Activated CD4-positive, alpha-beta T cell treated with anti-CD3 and anti-CD28 coated beads, Interleukin-2, amount 50 U/mL, for 48 hours (primary cell): Measurements from ENCODE around the gene CERS6.
"Not testable (repeated sequence)": the region's sequence is repeated elsewhere in the genome, so short reads cannot be mapped to it uniquely, and the experiment has no call there.

Experiments
- DNase-seq, 2 experiments: peaks; one replicate each; pipeline ENCODE4 v3.0.0-alpha.2; 2020

CERS6 gene

DNA sequence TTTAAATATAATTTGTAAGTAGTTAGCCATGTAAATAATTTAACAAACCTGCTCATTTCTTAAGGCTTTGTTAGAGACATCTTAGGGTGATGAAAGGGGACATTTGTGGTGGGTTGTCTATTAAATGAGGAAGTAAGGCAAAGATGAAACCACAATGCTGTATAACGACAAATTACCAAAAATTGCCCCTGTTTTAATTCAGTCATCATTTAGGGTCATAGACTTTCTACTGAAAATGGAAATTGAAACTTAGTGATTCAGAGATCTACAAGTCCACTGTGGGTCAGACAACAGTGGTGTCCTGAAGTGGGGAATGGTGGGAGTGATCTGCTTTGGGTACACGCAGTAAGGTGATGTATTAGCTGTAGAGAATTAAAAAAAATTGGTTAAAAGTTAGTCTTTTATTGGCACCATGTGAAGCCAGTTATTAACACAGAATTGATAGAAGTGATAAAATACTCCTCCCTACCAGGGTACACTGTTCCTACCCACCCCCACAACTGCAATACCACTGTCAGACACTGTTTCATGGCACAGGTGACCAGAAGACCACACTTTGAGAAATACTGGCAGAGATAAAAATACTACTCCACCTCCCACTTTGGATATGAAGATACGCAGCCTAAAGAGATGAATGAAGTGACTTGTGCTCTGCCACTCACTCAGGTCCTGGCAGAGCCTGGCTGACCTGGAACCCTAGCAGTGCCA lies 13.4 kb downstream of the CERS6 start:
- DNase-seq: no peak

DNA sequence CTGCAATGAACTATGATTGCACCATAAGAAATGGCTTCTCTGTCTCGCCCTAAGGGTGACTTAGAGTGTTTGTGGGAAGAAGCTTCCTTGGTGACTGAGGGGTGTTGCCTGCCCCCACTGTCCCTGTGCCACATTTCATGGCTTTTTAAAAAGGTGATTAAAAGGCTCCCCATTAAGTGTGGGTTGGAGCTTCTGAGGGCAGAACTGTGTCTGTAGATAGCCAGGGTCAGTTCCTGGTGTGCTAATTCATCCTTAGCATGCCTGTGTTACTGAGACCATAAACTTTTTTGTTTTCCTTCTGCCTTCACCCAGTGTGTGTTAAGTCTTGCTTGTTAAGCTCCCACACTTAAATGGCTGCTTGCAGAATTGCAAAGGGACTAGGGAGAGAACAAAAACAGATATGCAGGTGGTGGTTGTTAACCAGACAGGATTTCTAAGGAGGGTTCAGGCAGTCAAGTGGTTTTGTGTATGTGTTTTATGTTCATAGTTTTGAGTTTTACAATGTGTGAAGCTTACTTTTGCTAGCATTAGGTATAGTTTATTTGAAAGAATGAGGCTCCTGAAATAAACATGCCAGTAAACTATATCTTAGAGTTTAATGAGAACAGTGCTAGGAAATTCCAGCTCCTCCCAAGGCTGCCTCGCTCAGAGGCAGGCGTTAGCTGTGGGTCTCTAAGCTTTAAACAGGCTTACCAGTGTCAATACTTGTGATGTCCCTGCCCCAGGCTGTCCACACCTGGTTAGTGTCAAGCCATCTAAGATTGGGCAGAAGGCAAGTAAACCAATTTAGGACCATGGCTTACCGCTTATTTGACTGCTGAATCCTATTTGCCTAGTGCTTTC lies 14.5 kb downstream of the CERS6 start:
- DNase-seq: no peak

- DNase-seq: no peak
Observed at GRCh38 chr2:168471163-168471475, 15.0 kb downstream of the CERS6 start.

- DNase-seq: no peak
Observed at GRCh38 chr2:168475636-168476035, 19.6 kb downstream of the CERS6 start.

GRCh38 chr2:168478206-168478605 lies 22.1 kb downstream of the CERS6 start:
- no peak for DNase-seq

DNA sequence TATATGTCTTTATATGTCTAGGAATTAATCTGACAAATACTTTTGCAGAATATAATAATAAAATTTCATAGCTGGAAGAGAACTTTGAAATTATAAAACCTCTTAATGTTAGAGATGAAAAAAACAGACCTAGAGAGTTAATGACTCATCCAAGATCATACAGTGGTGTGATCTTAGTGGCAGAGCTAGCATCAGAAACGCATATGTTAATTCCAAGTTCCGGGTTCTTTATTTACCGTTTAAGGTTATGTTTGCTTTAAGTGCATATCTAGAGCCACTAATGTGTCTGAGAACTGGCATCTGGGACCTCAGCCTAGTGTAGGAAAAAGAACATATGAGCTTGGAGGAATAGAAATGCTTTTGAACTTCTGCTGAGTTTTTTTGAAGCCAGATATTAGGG lies 24.3 kb downstream of the CERS6 start:
- DNase-seq: no peak

GRCh38 chr2:168480825-168481585 lies 24.9 kb downstream of the CERS6 start:
- DNase-seq: no peak

GRCh38 chr2:168482269-168482668 lies 26.2 kb downstream of the CERS6 start:
- DNase-seq: no peak

DNA sequence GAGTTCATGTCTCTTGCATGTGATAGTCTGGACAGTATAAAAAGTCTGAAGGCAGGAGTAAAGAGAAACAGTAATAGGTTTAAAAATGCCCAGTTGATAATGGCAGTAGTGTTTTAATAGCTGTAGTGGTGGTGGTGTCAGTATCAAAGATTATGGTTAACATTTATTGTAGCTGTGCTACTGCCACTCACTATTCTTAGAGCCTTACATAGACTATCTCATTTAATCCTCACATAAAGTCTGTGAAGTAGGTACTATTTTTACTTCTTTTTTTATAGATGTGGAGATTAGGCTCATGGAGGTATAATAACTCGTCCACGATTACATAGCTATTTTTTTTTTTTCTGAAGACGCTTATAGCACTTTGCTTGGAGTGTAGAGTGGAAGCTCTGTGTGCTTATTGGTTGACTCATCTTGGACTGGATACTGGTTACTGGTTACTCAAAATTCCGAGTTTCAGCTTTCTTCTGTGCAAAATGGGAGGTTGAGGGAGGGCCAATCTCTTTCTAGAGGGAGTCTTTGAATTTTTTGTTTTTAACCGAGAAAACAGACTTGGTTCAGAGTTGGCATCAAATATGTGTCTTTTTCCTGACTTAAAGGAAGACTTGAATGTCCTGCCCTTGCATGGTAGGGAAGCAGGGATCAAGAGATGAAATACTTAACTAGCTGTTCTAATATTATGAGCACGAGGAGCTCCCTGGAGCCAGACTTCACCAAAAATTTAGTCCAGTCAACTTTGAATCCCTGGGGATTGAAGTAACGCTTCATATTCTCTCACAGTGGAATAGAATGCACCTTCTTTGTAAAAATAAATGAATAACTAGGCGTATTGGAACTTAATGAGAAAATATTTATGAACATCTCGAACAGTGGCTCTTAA lies 27.1 kb downstream of the CERS6 start:
- no peak for DNase-seq

DNA sequence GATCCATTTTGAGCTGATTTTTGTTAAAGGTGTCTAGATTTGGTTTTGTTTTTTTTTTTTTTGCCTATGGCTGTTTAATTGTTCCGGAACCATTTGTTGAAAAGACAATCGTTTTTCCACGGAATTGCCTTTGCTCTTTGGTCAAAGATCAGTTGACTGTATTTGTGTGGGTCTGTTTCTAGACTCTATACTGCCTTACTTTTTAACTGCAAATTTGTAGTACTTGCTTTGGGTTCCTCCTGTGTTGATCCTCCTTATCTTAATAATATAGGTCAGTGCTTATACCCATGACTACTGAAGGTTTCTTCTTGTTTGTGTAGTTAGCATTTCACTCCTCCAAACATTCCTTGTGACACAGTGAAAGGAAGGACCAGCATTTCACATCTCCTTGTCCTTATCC lies 30.4 kb downstream of the CERS6 start:
- no peak for DNase-seq

GRCh38 chr2:168490015-168490874 lies 34.2 kb downstream of the CERS6 start:
- peak; percentile 44 to 63 for DNase-seq

GRCh38 chr2:168490946-168491605 lies 35.0 kb downstream of the CERS6 start:
- peak; percentile 17 to 27 for DNase-seq

- not testable (repeated sequence) for DNase-seq
Observed at GRCh38 chr2:168491728-168492127, 35.7 kb downstream of the CERS6 start.

DNA sequence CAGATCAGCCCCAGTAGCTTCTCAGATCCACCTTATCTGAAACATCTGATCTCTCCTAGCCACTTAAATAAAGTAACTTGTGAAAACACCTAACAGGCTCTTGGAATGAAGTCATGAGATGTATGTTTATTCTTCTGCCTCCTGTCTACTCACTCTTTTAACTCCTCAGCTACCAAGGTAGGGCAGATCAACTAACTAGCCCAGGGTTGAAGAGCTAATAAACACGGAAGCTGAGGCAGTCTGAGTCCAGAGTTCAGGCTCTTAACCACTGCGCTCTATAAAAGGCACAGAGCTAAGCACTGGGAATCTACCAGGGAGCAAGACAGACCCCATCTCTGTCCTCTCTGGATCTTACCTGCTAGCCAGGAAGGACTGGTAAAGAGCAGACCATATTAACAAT lies 37.1 kb downstream of the CERS6 start:
- DNase-seq: not testable (repeated sequence)

DNA sequence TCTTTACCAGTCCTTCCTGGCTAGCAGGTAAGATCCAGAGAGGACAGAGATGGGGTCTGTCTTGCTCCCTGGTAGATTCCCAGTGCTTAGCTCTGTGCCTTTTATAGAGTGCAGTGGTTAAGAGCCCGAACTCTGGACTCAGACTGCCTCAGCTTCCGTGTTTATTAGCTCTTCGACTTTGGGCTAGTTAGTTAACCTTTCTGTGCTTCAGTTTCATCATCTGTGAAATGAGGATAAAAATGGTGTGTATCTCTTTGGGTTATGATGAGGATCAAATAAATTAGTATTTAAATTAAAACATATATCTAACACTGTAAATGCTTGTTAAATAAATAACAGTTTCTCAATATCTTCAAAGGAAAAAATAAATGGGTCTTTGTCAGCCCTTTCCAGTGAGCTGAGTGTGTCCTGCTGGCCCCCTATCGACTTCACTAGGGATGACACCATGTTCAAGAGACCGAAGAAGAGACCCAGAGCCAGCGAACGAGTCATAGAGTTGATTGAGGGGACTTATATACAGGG lies 38.2 kb downstream of the CERS6 start:
- DNase-seq: no peak

DNA sequence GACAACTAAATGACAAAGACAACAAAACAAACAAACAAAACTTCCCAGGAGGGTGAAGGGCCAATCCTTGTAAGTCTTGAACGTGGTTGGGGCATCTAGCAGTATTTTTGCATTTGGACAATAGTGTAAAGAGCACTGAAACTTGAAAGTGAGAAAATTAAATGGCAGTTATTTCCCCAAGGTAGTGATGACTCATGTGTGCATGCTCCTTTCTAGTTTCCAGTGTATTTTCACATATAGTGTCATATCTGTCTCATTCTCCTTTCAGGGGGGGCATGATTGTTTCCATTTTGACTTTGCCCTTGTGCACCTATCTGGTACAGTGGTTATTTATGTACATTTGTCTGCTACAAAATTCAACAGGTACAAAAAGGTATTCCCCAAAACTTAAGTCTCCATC lies 39.5 kb downstream of the CERS6 start:
- no peak for DNase-seq

GRCh38 chr2:168496906-168497305 lies 40.8 kb downstream of the CERS6 start:
- DNase-seq: no peak

DNA sequence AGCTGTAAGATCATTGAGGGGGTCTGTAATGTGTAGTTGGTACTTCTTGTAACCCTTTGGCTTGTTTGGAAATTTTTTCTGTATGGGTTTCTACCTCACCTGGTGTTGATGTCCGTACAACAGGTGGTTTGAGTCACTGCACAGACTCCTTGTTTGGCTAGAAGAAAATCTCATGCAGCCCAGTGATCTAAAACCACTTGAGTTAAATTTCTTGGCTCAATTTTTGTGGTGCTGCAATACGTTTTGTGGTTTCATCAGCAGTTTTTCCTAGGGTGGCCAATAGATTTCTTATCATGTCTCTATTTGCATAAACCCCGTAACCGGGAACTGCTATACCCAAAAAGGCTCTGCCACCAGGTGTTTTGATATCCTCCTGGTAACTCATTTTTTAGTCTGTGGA lies 43.4 kb downstream of the CERS6 start:
- no peak for DNase-seq

GRCh38 chr2:168500516-168500915 lies 44.4 kb downstream of the CERS6 start:
- DNase-seq: no peak

GRCh38 chr2:168501466-168502065 lies 45.5 kb downstream of the CERS6 start:
- no peak for DNase-seq
